ENCODE results near the gene KCNF1.

KCNF1 gene

GRCh38 chr2:10911291-10912075 lies at the start of gene KCNF1:
Gene KCNF1 (plus strand): TSS chr2:10911934. CDS start chr2:10912427, 493 bp downstream.
- DNase-seq, result peak; percentile 65

GRCh38 chr2:10862330-10862729 lies 49.4 kb upstream of the KCNF1 start:
- no peak for DNase-seq

- no peak for DNase-seq
Observed at GRCh38 chr2:10863047-10863446, 48.7 kb upstream of the KCNF1 start.

GRCh38 chr2:10863837-10864236 lies 47.9 kb upstream of the KCNF1 start:
- DNase-seq, result no peak

GRCh38 chr2:10864251-10864650 lies 47.5 kb upstream of the KCNF1 start:
- peak; percentile 22 for DNase-seq

- DNase-seq, result no peak
Observed at GRCh38 chr2:10864861-10865636, 46.7 kb upstream of the KCNF1 start.

- no peak for DNase-seq
Observed at GRCh38 chr2:10865841-10866240, 45.9 kb upstream of the KCNF1 start.

GRCh38 chr2:10867692-10868420 lies 43.9 kb upstream of the KCNF1 start:
- DNase-seq, result no peak

- DNase-seq, result no peak
Observed at GRCh38 chr2:10868465-10869314, 43.0 kb upstream of the KCNF1 start.

- no peak for DNase-seq
Observed at GRCh38 chr2:10871978-10872377, 39.8 kb upstream of the KCNF1 start.

- DNase-seq, result no peak
Observed at GRCh38 chr2:10873171-10873570, 38.6 kb upstream of the KCNF1 start.

GRCh38 chr2:10873790-10874437 lies 37.8 kb upstream of the KCNF1 start:
- DNase-seq, result no peak

- no peak for DNase-seq
Observed at GRCh38 chr2:10875126-10875525, 36.6 kb upstream of the KCNF1 start.

GRCh38 chr2:10876394-10876793 lies 35.3 kb upstream of the KCNF1 start:
- DNase-seq, result no peak

GRCh38 chr2:10876963-10877362 lies 34.8 kb upstream of the KCNF1 start:
- DNase-seq, result no peak

GRCh38 chr2:10877651-10878111 lies 34.1 kb upstream of the KCNF1 start:
- DNase-seq, result no peak

- DNase-seq, result no peak
Observed at GRCh38 chr2:10878268-10878915, 33.3 kb upstream of the KCNF1 start.

GRCh38 chr2:10879159-10879558 lies 32.6 kb upstream of the KCNF1 start:
- DNase-seq, result no peak

- DNase-seq, result no peak
Observed at GRCh38 chr2:10879624-10880585, 31.8 kb upstream of the KCNF1 start.
